UCSD-AML1 (cell line): ENCODE data around the gene SH3TC1.
A peak's percentile ranks its signal among the peaks of the same experiment; 100 is the strongest.

ENCODE experiments used
- DNase-seq: peaks from one replicate; lab custom pipeline; 2025; ENCODE audit not compliant: unreplicated experiment; lab: John Stamatoyannopoulos, UW

Gene SH3TC1

DNA sequence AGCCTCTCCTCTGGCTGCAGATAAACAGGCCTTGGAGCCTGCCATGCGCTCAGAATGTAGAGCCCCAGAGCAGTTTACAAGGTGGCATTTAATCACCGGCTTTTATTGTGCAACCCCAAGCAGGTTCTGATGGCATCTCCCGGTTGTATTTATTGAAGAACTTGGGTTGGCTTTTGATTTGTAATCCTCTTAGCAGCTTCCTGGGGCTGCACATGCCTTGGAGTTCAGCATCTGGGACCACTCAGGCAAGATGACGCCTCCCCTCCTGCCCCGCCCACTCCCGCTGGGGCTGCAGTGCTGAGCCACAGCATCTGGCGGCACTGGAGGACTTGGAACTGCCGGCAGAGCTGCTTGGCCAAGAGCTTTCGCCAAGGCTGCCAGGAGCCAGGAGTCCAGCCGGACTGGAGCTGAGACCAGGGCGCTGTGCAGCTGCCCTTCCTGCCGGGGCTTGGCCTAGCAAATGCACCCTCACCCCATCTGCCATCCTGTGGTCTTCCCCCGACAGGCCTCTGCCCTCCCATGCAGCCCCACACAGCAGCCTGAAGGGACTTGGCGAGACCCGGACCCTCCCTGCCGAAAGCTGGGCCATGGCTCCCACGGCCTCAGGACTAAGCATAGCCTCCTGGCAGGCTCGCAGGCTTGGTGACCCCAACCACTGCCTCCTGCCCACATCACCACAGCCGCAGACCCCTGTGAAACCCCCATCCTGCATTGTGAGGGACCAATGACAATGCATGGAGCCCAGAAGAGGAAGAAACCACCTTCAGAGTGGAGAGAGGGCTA lies 75.9 kb downstream of the SH3TC1 start:
- no peak for DNase-seq

DNA sequence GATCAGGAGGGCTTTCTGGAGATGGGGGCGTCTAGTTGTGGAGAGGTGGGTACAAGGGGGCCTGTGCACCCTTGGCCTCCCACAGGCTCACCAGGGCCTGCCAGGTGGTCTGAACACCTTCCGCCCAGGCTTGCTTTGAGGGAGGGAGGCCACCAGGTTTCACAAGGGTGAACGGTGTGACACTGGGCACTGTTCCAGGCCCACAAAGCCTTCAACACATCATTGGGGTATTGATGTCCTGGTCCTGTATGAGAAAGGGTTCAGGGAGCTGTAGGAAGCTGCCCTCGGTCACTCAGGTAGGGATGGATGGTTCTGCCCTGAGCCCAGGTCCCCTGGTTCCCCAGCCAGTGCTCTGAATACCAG lies 76.4 kb downstream of the SH3TC1 start:
- DNase-seq, result no peak

DNA sequence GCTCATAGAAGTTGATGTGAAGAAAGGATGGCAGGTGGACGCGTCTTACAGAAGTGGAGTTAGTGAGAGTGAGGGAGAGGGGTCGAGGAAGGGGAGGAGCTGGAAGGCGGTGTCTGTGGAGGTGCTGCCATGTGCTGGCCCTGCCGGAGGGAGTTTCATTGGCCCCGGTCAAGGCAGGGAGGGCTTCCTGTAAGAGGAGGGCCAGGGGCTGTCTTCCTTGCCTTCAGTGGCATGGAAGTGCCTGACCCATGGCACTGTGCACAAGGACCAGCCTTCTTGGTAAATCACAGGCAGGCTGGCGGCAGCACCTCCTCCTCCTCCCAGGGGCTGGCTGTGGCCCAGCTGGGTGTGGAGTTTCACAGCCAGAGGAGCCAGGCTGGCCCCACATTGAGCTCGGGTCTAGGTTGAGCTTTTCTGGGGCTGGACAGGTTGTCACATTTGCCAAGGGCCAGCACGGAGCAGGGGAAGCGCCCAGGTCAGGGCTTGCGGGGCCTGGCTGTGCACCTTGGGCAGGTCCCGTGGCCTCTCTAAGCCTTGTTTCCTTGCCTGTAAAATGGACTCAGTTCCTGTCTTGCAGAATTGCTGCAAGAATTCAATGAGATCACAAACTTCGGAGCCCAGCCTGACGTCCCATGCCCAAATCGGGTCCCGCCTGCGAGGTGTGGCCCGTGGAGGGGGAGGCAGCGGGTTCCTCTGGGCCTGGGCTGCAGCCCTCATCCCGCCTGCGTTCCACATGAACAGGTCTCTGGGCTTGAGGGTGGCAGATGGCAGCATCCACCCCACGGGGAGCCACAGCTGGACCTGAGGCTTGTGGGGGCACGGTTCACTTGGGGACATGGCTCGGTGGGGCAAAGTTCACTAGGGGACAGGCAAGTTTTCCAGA lies 77.5 kb downstream of the SH3TC1 start:
- no peak for DNase-seq

DNA sequence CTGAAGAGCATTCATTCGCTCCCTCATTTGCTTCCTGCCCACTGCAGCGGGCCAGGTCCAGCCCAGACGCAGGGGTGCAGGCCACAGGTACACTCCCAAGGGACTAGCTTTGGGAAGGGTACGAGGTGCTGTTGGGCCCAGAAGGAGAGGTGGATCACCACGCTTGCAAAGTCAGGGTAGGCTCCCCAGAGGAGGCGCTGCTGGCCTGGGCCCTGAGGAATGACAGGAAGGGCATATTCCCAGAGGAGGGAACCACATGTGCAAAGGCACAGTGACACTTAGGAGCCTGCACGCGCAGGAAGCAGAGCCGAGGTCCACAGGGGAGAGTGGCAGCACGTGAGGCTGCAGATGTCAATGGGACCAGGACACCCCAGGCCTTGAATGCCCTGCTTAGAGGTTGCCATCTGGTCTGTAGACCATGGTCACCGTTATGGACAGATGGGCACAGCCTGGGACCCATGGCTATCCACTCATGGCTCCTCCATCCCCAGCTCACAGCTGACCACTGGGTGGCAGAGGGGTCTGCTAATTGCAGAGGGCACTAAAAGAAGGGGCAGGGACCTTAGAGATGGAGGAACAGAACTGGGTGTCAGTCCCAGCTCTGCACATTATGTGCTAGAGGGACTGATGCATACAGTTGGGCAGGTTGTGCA lies 78.4 kb downstream of the SH3TC1 start:
- DNase-seq, result no peak

DNA sequence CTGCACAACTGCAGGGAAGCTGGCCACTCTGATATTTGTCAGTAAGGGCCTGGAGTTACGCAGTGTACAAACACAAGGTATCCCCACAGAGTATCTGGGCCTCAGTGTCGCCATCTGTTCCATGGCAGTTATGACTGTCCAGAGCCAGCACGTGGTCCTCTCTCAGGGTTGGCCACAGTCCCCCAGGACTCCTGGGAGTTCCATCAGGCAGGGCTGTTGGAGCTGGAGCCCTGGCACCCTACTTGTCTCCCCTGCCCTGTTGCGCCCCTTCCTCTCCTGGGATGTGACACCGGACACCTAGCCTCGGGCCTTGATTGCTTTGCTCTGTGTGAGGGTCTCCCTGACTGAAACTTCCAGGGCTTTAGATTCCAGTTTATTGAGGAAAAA lies 78.9 kb downstream of the SH3TC1 start:
- DNase-seq, result no peak

DNA sequence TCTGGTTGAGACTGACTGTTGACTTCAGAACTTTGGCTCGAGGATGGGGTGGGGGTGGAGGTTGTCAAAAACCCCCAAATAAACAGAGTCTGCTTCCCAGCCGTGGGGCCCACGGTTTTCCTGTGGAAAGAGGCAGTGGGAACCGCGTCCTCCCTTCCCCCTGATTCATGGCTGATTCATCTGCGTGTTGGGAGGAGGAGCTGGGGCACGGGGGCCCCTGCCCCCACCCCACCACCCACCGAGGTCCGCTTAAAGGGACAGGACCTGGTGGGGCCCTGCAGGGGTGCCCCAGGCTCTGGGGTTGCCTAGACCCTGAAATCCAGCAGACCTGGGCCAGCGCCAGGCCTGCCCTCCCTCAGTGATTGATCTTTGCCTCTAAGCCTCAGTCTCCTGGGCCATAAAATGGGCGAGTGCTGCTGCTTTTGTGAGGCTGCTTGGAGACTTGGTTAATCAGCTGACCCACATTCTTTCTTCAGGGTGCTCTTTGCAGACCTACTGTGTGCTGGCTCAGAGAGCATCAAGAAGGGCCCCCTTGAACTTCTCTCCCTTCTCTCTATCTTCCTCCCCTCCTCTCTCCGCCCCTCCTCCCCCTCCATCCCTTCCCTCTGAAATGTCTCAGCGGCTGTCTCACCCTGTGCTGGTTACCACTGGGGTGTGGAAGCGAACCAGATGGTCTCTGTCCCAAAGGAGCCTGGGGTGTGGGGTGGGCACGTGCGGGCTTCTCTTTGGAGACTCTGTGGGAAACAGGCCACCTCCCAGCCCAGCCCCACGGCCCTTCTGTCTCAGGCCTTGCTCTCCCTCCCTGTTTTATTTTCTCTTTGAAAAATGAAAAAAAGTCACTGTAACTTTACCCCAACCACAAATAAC lies 79.6 kb downstream of the SH3TC1 start:
- peak; percentile 79 for DNase-seq

DNA sequence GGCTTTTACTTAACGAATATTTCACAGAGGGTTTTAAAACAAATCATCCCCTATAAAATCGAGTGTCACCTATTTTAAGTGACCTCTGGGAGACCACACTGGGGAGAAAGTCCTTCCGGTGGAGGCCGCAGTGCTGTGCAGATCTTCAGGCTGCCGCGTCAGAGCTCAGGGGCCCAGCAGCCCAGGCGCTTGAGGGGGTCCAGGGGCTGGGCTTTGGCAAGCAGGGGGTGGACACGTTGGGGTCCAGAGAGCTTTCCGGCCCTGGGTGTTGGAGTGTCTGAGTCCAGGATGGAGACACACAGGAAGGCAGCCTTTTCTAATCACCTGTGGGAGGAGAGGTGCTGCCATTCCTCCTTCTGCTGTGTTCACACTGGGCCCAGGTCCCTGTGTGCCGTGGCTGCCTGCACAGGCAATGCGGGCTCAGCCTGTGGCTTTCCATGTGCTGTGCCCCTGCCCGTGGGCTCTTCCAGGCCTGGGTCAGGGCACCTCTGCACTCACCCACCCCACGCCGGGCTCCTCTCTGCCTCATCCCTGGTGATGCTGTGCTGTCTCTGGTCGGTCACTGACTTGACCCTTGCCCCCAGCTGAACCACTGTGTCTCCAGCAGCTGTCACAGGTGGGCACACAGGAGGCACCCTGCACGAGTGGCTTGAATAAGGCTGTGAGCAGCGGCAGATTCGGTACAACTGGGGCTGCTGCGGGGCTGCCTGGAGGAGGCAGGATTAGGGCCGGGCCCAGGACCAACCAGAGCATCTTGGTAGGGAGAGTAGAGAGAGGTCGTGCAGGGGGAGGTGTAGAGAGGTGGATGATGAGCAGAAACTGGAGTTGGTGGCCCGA lies 80.4 kb downstream of the SH3TC1 start:
- DNase-seq, result no peak

DNA sequence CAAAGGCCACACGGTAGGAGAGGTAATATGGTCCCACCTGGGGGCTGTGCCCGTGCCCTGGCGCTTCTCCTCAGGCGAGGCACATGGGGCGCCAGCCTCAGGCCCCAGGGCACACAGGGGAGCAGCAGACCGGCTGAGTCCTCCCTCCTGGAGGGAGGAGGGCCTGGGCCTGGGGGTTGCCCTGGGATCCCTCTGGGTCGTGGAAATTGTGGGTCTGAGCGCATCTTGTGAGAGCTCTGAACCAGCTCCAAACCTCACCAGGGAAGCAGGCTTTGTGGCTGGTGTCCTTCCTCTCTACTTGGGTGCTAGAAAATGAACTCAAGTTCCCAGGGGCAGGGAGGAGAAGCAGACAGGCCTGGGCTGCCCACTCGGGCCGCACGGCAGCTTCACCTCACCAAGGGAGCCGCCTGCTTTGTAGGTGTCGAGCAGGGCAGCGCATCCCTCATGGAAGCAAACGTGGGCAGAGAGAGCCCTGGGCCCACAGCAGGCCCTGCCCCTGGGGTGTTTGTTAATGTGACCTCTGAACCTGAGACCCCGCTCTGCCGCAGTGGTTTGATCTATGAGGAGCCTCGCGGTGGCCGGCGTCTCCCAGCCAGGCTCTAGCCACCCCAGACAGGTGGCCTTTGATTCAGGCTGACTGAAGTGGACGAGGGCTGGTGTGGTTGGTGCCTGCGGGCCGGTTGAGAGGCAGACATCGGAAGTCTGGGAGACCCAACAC lies 81.2 kb downstream of the SH3TC1 start:
- DNase-seq, result no peak

DNA sequence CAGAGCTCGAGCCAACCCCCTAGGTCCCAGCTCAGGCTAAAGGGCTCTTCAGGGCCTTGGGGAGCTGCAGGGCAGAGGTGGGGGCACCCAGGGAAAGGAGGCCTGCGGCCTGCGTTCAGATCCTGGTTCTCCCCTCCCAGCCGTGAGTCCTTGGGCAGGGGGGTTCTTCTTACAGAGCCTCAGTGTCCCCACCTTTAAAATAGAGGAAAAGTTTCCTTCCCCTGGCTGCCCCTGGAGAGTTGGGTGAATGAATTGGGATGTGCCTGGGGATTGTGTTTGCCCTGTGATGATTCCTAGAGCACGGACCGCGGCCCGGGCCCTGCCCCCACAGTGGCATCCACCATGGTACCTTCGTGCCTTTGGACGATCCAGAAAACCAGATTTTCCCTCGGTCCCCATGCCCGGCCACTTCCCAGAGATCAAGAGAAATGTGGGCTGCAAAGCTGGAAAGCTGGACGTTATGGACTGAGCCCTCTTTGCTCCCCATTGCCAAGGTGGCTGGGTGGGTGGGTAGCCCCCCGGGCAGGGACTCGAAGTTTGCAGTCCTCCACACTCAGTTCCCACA lies 81.9 kb downstream of the SH3TC1 start:
- DNase-seq, result no peak

DNA sequence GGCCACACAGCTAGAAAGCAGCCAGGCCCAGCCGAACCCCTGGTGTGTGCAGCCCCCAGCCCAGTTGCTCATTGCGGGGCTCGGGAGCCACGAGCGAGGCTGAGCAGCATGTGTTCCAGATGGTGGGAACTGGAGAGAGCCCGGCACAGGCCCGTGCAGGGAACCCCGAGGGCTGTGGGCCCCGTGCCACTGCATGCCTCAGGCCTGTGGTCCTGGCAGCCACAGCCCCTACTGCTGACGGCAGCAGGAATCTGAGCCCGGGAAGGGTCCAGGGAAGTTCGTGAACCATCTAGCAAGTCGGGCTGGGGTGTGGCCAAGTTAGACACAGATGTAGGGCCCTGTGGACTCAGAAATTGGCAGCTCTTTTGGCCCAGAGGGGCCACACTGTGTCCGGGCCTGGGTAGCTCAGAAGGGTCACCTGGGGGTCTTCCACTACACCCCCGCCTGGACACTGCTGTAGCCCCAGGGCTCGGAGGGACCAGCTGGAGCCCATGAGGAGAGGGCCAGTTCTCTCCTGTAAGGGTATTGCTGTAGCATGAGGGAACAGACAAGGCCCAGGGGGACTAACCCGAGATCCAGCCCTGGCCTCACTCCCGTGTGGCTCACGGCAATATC lies 82.5 kb downstream of the SH3TC1 start:
- DNase-seq, result no peak

DNA sequence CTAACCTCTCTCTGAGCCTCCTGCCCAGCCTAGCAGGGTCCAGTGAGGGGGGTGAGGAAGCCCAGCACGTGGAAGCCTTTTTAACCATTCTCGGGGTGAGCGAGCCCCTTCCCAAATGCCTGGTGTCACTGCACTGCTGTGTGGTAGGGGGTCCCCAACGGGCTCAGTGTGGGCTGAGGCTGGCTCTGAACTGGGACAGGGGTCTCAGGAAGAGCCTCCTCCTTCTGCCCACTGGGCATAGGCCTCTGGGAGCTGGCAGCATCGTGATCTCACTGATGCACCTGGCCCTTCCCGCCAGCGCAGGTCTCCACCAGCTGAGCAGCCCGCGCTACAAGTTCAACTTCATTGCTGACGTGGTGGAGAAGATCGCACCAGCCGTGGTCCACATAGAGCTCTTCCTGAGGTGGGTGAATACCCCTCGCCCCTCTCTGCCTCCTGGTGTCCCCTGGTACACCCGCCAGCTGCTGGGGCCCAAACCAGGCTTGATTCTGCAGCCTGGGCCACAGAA lies 83.1 kb downstream of the SH3TC1 start:
- DNase-seq, result no peak

DNA sequence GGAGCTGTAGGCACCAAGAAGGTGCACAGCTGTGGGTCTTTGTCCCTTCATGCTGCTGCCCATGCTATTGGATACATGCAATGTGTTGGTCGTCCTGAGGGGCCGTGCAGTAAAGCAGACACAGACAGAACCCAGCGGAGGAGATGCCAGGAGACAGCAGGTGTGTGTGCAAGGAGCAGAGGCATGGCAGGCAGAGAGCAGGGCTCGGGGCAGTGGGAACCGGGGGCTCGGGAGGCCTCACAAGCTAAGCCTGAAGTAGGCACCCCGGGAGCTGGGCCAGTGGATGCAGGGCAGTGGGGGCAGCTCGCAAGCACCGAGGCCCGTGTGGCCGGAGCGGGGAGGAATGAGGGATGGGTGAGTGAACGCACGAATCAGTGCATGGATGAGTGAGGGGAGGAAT lies 83.7 kb downstream of the SH3TC1 start:
- DNase-seq, result no peak

DNA sequence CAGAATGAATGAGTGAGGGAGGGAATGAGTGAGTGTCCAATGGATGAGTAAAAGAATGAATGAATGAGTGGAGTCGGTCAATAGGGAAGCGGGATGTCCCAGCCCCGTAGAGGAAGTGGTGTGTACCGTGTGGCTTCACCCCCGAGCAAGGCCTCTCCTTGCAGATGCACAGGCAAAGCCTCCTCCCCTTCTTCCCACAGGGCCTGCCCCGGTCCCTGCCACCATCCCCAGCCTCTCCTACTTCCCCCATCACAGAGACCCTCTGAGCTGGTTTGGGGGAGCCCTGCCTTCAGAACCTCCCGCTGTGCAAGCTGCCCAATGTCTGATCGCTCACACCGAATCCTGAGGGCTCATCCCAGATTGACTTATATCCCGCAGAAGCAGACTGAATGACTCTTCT lies 84.1 kb downstream of the SH3TC1 start:
- no peak for DNase-seq

DNA sequence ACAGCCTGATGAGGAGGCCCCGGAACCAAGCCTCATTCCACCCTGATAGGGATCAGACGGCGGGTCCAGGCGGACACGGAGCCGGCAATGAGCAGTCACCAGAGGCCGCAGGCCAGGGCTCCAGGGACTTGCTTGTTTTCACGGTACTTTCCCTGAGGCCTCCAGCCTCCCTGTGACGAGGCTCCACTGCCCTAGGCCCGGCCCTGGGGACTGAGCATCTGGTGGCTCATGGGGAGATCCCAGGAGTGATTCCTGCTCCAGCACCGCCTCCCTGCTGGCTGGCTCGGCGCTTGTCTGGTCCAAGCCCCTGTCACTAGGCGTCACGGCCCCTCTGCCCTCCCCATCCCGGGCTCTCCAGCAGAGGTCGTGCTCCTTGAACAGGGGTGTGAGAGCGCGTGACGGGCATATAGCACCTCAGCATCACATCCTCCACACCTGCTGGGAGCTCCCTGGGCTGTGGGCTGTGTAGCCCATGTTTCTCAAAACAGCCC lies 84.6 kb downstream of the SH3TC1 start:
- no peak for DNase-seq

DNA sequence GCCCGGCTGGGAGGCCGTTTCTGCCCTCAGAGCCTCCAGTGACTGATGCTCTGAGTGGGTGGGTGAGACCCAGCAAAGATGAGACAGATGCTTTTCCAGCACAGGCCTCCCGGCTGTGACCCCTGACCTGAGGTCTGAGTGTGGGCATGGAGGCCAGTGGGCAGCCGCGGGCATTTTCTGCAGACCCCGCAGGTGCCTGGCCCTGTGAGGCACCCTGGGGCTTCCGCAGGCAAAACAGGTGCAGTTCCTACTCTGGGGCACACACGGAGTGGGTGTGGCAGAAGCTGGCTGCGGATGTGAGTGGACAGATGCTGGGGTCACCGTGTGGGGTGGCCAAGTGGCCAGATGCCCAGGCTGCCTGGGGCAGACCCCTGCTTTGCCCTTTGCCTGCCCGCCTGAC lies 85.3 kb downstream of the SH3TC1 start:
- no peak for DNase-seq

DNA sequence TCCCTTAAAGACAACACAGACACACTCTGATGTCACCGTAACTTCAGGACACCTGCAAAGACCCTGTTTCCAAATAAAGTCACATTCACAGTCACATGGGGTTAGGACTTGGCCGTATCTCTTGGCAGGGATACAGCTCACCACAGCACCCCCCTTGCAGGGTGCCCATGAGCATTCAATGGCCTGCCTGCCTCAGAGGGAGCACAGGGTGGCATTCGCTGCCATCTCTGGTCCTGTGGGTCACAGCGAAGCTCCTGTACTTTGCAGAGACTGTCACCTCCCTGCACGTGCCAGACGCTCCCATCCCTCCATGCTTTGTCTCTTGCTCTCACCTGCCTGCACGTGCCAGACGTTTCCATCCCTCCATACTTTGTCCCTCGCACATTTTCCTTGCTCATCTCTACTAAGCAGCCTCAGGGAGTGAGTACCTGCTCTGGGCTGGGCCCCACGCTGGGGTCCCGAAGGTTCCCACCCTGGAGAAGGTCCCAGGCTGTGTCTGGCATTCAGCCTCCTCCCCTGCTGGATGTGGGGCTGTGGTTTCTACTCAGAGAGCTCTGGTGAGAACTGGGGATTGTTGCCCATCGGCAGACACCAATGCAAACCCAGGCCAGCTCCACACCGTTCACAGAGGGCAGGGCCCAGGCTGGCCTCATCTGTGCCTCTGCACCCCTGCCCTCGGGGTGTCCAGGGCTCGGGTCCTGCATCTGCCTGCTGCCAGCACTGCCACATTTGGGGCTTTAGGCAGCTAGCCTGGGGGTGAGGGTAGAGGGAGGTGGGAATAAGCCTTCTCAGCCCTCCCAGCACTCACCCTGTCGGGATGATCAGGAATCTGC lies 86.3 kb downstream of the SH3TC1 start:
- DNase-seq, result no peak

DNA sequence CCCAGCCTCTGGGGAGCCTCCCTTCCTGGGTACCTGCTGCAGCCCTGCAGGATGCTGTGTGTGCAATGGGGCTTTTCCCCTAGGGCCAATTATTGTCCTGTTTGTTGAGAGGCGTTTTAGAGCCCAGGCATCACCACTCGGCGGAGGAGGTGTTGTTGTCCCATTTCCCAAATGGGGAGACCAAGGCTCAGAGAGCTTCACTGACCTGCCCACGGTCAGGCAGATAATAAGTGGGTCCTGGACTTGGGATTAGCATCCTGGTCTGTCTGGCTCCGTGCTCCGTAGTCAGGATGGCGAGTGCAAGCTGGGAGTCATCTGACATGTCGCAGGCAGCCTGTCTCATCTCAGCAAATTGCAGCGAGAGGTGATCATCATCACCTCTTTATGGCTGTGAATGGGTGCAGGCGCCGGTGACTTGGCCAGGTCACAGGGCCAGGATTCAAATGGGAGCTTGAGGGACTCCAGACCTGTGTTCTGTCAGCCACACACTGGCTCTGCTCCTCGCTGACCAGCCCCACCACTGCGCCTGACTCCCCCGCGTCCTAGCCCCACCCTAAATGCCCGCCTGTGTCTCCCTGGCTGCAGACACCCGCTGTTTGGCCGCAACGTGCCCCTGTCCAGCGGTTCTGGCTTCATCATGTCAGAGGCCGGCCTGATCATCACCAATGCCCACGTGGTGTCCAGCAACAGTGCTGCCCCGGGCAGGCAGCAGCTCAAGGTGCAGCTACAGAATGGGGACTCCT lies 87.1 kb downstream of the SH3TC1 start:
- no peak for DNase-seq
